ENCODE results near the gene DCDC2C. TPM values are rescaled to one million over a fixed set of nuclear protein-coding genes. Genes with fewer than 3 reads are reported as not detected.

Gene DCDC2C
- total RNA-seq, 1 experiment from 2014 or later: not detected

- TF ChIP-seq, protein P1, sequence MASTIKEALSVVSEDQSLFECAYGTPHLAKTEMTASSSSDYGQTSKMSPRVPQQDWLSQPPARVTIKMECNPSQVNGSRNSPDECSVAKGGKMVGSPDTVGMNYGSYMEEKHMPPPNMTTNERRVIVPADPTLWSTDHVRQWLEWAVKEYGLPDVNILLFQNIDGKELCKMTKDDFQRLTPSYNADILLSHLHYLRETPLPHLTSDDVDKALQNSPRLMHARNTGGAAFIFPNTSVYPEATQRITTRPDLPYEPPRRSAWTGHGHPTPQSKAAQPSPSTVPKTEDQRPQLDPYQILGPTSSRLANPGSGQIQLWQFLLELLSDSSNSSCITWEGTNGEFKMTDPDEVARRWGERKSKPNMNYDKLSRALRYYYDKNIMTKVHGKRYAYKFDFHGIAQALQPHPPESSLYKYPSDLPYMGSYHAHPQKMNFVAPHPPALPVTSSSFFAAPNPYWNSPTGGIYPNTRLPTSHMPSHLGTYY (CRISPR knock-in tag; IDR thresholded peaks at IDR 0.05): no peak
- TF ChIP-seq OVOL2 (CRISPR knock-in tag; IDR thresholded peaks at IDR 0.05; ENCODE audit: borderline replicate concordance): no peak
- TF ChIP-seq ZNF219 (CRISPR knock-in tag; IDR thresholded peaks at IDR 0.05; ENCODE audit: borderline replicate concordance): no peak
Observed at GRCh38 chr2:3870222-3870621, 166.8 kb downstream of the DCDC2C start (continued).

- Mint-ChIP-seq H3K4me3 (no peak overlapping the region), H3K36me3 (peaks cover 60% of the 10 kb centered on the region), H3K4me1 (no peaks in the 10 kb centered on the region), H3K9me3 (peaks cover 87% of the 10 kb centered on the region), H3K27ac (no peak overlapping the region), H3K27me3 (ENCODE audit: low read depth) (peaks cover 3% of the 10 kb centered on the region)
- ATAC-seq (no peak), DNase-seq (ENCODE audit: low spot score) (no peak)
- ChIA-PET POLR2A (no interaction called here), CTCF (no interaction called here)
- TF ChIP-seq, protein P2, sequence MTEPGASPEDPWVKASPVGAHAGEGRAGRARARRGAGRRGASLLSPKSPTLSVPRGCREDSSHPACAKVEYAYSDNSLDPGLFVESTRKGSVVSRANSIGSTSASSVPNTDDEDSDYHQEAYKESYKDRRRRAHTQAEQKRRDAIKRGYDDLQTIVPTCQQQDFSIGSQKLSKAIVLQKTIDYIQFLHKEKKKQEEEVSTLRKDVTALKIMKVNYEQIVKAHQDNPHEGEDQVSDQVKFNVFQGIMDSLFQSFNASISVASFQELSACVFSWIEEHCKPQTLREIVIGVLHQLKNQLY (CRISPR knock-in tag; IDR thresholded peaks at IDR 0.05): no peak
- no peak for TF ChIP-seq PRRX2 (CRISPR knock-in tag; IDR thresholded peaks at IDR 0.05)
- TF ChIP-seq SP1 (CRISPR knock-in tag; conservative IDR thresholded peaks at IDR 0.05): no peak
- no peak for TF ChIP-seq TEAD4 (CRISPR knock-in tag; IDR thresholded peaks at IDR 0.05)
- no peak for TF ChIP-seq NR3C1 (CRISPR knock-in tag; conservative IDR thresholded peaks at IDR 0.05; ENCODE audit: low read depth)
- TF ChIP-seq ZNF219 (CRISPR knock-in tag; IDR thresholded peaks at IDR 0.05; ENCODE audit: borderline replicate concordance): no peak
- TF ChIP-seq GABPB1 (CRISPR knock-in tag; IDR thresholded peaks at IDR 0.05): no peak
- TF ChIP-seq, protein P1 (CRISPR knock-in tag; IDR thresholded peaks at IDR 0.05): no peak
- TF ChIP-seq, protein P3, sequence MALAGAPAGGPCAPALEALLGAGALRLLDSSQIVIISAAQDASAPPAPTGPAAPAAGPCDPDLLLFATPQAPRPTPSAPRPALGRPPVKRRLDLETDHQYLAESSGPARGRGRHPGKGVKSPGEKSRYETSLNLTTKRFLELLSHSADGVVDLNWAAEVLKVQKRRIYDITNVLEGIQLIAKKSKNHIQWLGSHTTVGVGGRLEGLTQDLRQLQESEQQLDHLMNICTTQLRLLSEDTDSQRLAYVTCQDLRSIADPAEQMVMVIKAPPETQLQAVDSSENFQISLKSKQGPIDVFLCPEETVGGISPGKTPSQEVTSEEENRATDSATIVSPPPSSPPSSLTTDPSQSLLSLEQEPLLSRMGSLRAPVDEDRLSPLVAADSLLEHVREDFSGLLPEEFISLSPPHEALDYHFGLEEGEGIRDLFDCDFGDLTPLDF (CRISPR knock-in tag; IDR thresholded peaks at IDR 0.05): no peak
- TF ChIP-seq ZNF423 (CRISPR knock-in tag; IDR thresholded peaks at IDR 0.05): no peak
- no peak for TF ChIP-seq ELF4 (CRISPR knock-in tag; IDR thresholded peaks at IDR 0.05; ENCODE audit: low read depth)
- TF ChIP-seq, protein P4, sequence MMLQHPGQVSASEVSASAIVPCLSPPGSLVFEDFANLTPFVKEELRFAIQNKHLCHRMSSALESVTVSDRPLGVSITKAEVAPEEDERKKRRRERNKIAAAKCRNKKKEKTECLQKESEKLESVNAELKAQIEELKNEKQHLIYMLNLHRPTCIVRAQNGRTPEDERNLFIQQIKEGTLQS (CRISPR knock-in tag; conservative IDR thresholded peaks at IDR 0.05): no peak
- TF ChIP-seq MAX (CRISPR knock-in tag; IDR thresholded peaks at IDR 0.05): no peak
- TF ChIP-seq ZNF138 (CRISPR knock-in tag; conservative IDR thresholded peaks at IDR 0.05): no peak
- no peak for TF ChIP-seq ZBTB21 (CRISPR knock-in tag; IDR thresholded peaks at IDR 0.05; ENCODE audit: borderline replicate concordance)
- no peak for TF ChIP-seq SMAD4 (CRISPR knock-in tag; IDR thresholded peaks at IDR 0.05)
Observed at GRCh38 chr2:3871002-3871401, 167.6 kb downstream of the DCDC2C start.

DNA sequence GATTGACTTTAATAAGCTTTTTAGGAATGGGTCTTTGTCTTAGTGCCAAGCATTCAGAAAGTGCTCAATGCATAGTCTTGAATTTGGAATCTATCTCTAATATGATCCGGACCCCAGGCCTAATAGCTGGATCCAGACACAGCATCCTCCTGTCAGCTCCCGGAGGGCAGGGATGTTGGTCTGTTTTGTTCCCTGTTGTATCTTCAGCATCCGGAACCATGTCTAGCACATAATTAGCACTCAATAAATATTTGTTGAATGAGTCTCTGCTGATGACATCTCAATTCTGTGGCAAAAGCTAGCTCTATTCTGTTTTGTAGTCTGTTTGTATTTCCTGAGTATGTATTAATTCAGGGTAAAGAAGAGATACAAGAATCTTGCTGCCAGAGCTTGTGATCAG is 169.1 kb downstream of the DCDC2C start:
- H3K4me3 Mint-ChIP-seq: no peak overlapping the region
- DNase-seq (ENCODE audit: low spot score): no peak
- H3K36me3 Mint-ChIP-seq: peaks cover 58% of the 10 kb centered on the region
- CTCF ChIA-PET: no interaction called here
- no peak for ATAC-seq
- no peaks in the 10 kb centered on the region for H3K4me1 Mint-ChIP-seq
- peaks cover 85% of the 10 kb centered on the region for H3K9me3 Mint-ChIP-seq
- no peak overlapping the region for H3K27ac Mint-ChIP-seq
- POLR2A ChIA-PET: no interaction called here
- peaks cover 3% of the 10 kb centered on the region for H3K27me3 Mint-ChIP-seq (ENCODE audit: low read depth)
- TF ChIP-seq ZNF396 (CRISPR knock-in tag; IDR thresholded peaks at IDR 0.05; ENCODE audit: borderline replicate concordance): no peak
- TF ChIP-seq ZNF532 (CRISPR knock-in tag; IDR thresholded peaks at IDR 0.05; ENCODE audit: borderline replicate concordance): no peak
- TF ChIP-seq, protein P5, sequence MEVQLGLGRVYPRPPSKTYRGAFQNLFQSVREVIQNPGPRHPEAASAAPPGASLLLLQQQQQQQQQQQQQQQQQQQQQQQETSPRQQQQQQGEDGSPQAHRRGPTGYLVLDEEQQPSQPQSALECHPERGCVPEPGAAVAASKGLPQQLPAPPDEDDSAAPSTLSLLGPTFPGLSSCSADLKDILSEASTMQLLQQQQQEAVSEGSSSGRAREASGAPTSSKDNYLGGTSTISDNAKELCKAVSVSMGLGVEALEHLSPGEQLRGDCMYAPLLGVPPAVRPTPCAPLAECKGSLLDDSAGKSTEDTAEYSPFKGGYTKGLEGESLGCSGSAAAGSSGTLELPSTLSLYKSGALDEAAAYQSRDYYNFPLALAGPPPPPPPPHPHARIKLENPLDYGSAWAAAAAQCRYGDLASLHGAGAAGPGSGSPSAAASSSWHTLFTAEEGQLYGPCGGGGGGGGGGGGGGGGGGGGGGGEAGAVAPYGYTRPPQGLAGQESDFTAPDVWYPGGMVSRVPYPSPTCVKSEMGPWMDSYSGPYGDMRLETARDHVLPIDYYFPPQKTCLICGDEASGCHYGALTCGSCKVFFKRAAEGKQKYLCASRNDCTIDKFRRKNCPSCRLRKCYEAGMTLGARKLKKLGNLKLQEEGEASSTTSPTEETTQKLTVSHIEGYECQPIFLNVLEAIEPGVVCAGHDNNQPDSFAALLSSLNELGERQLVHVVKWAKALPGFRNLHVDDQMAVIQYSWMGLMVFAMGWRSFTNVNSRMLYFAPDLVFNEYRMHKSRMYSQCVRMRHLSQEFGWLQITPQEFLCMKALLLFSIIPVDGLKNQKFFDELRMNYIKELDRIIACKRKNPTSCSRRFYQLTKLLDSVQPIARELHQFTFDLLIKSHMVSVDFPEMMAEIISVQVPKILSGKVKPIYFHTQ (CRISPR knock-in tag; IDR thresholded peaks at IDR 0.05): no peak
- TF ChIP-seq ZNF138 (CRISPR knock-in tag; conservative IDR thresholded peaks at IDR 0.05): no peak

Data from WTC11 (cell line).